Bronchial epithelial cell (primary cell): ENCODE measurements around the gene ARHGAP1. TPM values are rescaled to one million over a fixed set of nuclear protein-coding genes. Genes with fewer than 3 reads are reported as not detected.

Experiments used
- DNase-seq: peaks from one replicate; pipeline ENCODE4 v3.0.0-alpha.2; 2010; ENCODE audit warnings: low read depth
- FAIRE-seq: peaks from 2 replicates; lab custom pipeline; 2011; peaks lifted over from hg19 to GRCh38; lab: Jason Lieb, UNC
- H3K27me3 ChIP-seq: 2 replicates; pipeline ENCODE4 v1.5.1; 2011; ENCODE audit warnings: low read length; ENCODE audit not compliant: control insufficient read depth, insufficient read depth
- H3K36me3 ChIP-seq: 2 replicates; pipeline ENCODE4 v1.5.1; 2011; ENCODE audit warnings: low read length; ENCODE audit not compliant: control insufficient read depth, insufficient read depth
- H3K4me3 ChIP-seq: 2 replicates; pipeline ENCODE4 v1.5.1; 2011; ENCODE audit warnings: mild to moderate bottlenecking, low read depth, low read length, control low read depth
- CTCF ChIP-seq: IDR thresholded peaks from 2 replicates; pipeline ENCODE4 v1.5.1; 2011; ENCODE audit warnings: mild to moderate bottlenecking, moderate library complexity, low read length, control low read depth, inconsistent platforms; ENCODE audit not compliant: insufficient read depth, severe bottlenecking
- total RNA-seq: library from RNA; depleted of rRNA; stranded (reverse); fragments of >200 nt; gene quantifications from 2 replicates; pipeline ENCODE4 v1.2.1, GENCODE V29; 2014

Gene ARHGAP1
- total RNA-seq, 1 donor from 2014 or later = 15.5 TPM

DNA sequence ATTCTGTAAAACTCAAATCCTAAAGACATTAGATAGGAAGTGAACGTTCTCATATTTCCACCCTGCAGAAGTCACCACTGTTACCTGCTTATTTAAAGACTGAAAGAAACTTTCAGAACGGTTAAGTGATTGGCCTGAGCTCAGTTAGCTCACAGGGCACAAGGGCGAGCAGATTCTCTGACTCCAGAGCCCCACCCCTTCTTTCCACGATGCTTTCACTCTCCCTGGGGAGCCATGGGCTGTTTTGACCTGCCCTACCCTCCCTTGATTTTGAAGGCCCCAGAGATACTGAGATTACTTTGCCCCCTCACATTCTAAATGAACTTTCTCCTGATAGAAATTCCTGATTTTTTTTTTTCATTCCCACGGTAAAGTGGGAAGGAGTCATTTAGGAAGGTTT lies 33.9 kb downstream of the ARHGAP1 start:
- no peak for TF ChIP-seq CTCF
- no peaks in the 10 kb centered on the region for H3K27me3 ChIP-seq
- H3K36me3 ChIP-seq = peaks cover 22% of the 10 kb centered on the region
- DNase-seq (no peak), FAIRE-seq (no peak)
- no peak overlapping the region for H3K4me3 ChIP-seq

GRCh38 chr11:46665356-46665755 lies 35.1 kb downstream of the ARHGAP1 start:
- FAIRE-seq = no peak
- H3K27me3 ChIP-seq = no peaks in the 10 kb centered on the region
- no peak for TF ChIP-seq CTCF
- peaks cover 20% of the 10 kb centered on the region for H3K36me3 ChIP-seq
- H3K4me3 ChIP-seq = no peak overlapping the region
- DNase-seq = no peak

DNA sequence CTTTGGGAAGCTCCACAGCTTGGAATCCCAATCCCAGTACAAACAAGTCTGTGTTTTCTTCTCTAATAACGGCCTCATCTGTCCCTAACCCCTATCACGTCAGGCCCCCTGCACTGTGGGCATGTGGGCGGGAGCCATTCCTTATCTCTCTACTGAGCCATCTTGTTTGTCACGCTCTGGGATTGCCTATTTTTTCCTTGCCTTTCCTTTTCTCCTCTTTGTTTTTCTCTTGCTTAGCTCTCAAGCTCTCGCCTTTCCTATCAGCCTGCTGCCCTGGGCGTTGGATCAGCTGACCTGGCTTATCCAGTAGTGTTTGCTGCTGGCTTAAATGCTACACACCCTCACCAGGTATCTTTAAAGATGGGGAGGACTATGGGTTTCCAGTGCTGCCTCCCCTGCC lies 35.8 kb downstream of the ARHGAP1 start:
- DNase-seq (no peak), FAIRE-seq (no peak)
- Histone ChIP-seq H3K4me3 (no peak overlapping the region), H3K27me3 (no peaks in the 10 kb centered on the region), H3K36me3 (peaks cover 23% of the 10 kb centered on the region)
- no peak for TF ChIP-seq CTCF

- TF ChIP-seq CTCF = no peak
- Histone ChIP-seq H3K27me3 (no peaks in the 10 kb centered on the region), H3K36me3 (peaks cover 18% of the 10 kb centered on the region), H3K4me3 (no peak overlapping the region)
- DNase-seq = no peak
- no peak for FAIRE-seq
Measured at GRCh38 chr11:46663277-46663940, 37.0 kb downstream of the ARHGAP1 start.

DNA sequence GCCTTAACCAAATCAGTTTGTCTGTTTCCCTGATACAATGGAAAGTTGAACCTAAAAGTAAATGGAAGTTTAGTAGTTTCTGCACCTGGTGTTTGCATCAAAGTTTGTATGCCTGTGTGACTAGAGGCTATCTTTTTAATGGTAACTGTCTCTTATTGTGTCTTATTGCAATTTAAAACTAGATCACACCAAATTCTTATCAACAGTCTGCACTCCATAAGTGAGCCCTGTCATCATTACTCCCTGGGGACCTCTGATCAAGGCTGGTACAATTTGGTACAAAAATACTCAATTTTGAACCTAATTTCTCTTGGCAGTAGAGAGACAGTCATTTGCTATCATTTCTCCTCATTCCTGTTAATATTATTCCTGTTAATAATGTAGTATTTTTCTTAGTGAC lies 38.1 kb downstream of the ARHGAP1 start:
- no peak for TF ChIP-seq CTCF

GRCh38 chr11:46661836-46662235 lies 38.6 kb downstream of the ARHGAP1 start:
- no peak for DNase-seq
- FAIRE-seq = no peak
- no peak overlapping the region for H3K4me3 ChIP-seq
- TF ChIP-seq CTCF = no peak
- no peaks in the 10 kb centered on the region for H3K27me3 ChIP-seq
- H3K36me3 ChIP-seq = peaks cover 14% of the 10 kb centered on the region

More for the DNA sequence above, 38.1 kb downstream of the ARHGAP1 start:
- peaks cover 15% of the 10 kb centered on the region for H3K36me3 ChIP-seq
- no peaks in the 10 kb centered on the region for H3K27me3 ChIP-seq
- H3K4me3 ChIP-seq = no peak overlapping the region
- DNase-seq = no peak
- FAIRE-seq = no peak
